Cardiac muscle cell (in vitro differentiated cells and primary cell): ENCODE measurements around the gene PSMA3. TPM values are rescaled to one million over a fixed set of nuclear protein-coding genes. Genes with fewer than 3 reads are reported as not detected.

Experiments
- DNase-seq, 2 donors: peaks; one replicate each; pipeline versions ENCODE4 v3.0.0 to v3.0.0-alpha.2; 2010 to 2017; ENCODE audit warnings: low read depth in 1 of 2, low spot score in 1 of 2
- H3K27ac ChIP-seq: fragments of 200-600 bp; sonication (generic); 2 replicates; pipeline ENCODE4 v1.5.1; 2016
- H3K27me3 ChIP-seq: fragments of 200-600 bp; sonication (generic); 2 replicates; pipeline ENCODE4 v1.6.0; 2016; ENCODE audit warnings: control low read depth
- H3K36me3 ChIP-seq: fragments of 200-600 bp; sonication (generic); 2 replicates; pipeline ENCODE4 v1.5.1; 2016; ENCODE audit warnings: control low read depth
- H3K4me1 ChIP-seq: fragments of 200-600 bp; sonication (generic); 2 replicates; pipeline ENCODE4 v1.8.1; 2017; ENCODE audit warnings: low read depth, mild to moderate bottlenecking, mixed run types
- H3K4me3 ChIP-seq: fragments of 200-600 bp; sonication (generic); 2 replicates; pipeline ENCODE4 v1.5.1; 2016; ENCODE audit warnings: mild to moderate bottlenecking
- H3K9me3 ChIP-seq: fragments of 200-600 bp; sonication (generic); 2 replicates; pipeline ENCODE4 v1.5.1; 2017; ENCODE audit warnings: low read depth, mild to moderate bottlenecking, control low read depth
- polyA plus RNA-seq: library from polyadenylated mRNA; unstranded; fragments of >200 nt; fragmentation: Nextera tagmentation; extraction: Ambion mirVana; gene quantifications from 2 replicates; pipeline ENCODE4 v1.2.1, GENCODE V29; 2016
- total RNA-seq: library from RNA; depleted of rRNA; stranded (reverse); fragments of >200 nt; gene quantifications from 2 replicates; pipeline ENCODE4 v1.2.3, GENCODE V29; 2016
- TF ChIP-seq, protein P1 (sequence below): IDR thresholded peaks from 2 replicates; pipeline ENCODE4 v1.5.1; 2012; ENCODE audit warnings: low read depth, mild to moderate bottlenecking, low read length

PSMA3 gene
- total and polyA plus RNA-seq, 2 experiments from 2014 or later: 74.0 to 279 TPM

- peak in 1 of 2 donors; percentile 5 for DNase-seq
- Histone ChIP-seq H3K4me1 (peaks cover 7% of the 10 kb centered on the region), H3K36me3 (peaks cover 9% of the 10 kb centered on the region), H3K27ac (peak overlapping the region; percentile 96), H3K4me3 (peak overlapping the region; percentile 84), H3K9me3 (no peaks in the 10 kb centered on the region), H3K27me3 (no peaks in the 10 kb centered on the region)
- TF ChIP-seq, protein P1, sequence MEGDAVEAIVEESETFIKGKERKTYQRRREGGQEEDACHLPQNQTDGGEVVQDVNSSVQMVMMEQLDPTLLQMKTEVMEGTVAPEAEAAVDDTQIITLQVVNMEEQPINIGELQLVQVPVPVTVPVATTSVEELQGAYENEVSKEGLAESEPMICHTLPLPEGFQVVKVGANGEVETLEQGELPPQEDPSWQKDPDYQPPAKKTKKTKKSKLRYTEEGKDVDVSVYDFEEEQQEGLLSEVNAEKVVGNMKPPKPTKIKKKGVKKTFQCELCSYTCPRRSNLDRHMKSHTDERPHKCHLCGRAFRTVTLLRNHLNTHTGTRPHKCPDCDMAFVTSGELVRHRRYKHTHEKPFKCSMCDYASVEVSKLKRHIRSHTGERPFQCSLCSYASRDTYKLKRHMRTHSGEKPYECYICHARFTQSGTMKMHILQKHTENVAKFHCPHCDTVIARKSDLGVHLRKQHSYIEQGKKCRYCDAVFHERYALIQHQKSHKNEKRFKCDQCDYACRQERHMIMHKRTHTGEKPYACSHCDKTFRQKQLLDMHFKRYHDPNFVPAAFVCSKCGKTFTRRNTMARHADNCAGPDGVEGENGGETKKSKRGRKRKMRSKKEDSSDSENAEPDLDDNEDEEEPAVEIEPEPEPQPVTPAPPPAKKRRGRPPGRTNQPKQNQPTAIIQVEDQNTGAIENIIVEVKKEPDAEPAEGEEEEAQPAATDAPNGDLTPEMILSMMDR: no peak
Observed at GRCh38 chr14:58200846-58201245, 43.8 kb upstream of the PSMA3 start.

DNA sequence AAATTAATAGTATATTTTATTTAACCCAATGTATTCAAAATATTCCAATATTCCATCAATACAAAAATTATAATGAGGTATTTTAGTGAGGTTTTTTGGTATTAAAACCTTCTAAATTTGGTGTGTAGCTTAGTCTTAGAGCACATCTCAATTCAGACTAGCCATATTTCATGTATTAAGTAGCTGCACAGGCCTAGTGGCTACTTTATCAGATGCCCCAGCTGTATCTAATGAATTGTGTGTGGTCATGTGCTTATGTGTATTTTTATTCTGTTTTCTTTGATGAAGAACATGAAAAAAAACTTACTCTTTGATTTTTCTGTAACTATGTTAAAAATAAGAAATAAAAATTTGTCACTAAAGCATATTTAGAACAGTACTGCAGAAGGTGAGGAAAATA is 31.5 kb upstream of the PSMA3 start:
- no peaks in the 10 kb centered on the region for H3K9me3 ChIP-seq
- H3K27me3 ChIP-seq: no peaks in the 10 kb centered on the region
- TF ChIP-seq, protein P1: no peak
- no peak overlapping the region for H3K27ac ChIP-seq
- H3K4me3 ChIP-seq: no peak overlapping the region
- no peak for DNase-seq
- peaks cover 46% of the 10 kb centered on the region for H3K36me3 ChIP-seq
- H3K4me1 ChIP-seq: no peaks in the 10 kb centered on the region

GRCh38 chr14:58215191-58215914 is 29.3 kb upstream of the PSMA3 start:
- no peak overlapping the region for H3K4me3 ChIP-seq

GRCh38 chr14:58216544-58216943 is 28.1 kb upstream of the PSMA3 start:
- no peaks in the 10 kb centered on the region for H3K9me3 ChIP-seq

More at GRCh38 chr14:58215191-58215914, 29.3 kb upstream of the PSMA3 start:
- H3K9me3 ChIP-seq: no peaks in the 10 kb centered on the region
- H3K4me1 ChIP-seq: no peaks in the 10 kb centered on the region
- no peak overlapping the region for H3K27ac ChIP-seq
- H3K36me3 ChIP-seq: peaks cover 39% of the 10 kb centered on the region
- no peaks in the 10 kb centered on the region for H3K27me3 ChIP-seq
- TF ChIP-seq, protein P1: no peak
- DNase-seq: no peak

DNA sequence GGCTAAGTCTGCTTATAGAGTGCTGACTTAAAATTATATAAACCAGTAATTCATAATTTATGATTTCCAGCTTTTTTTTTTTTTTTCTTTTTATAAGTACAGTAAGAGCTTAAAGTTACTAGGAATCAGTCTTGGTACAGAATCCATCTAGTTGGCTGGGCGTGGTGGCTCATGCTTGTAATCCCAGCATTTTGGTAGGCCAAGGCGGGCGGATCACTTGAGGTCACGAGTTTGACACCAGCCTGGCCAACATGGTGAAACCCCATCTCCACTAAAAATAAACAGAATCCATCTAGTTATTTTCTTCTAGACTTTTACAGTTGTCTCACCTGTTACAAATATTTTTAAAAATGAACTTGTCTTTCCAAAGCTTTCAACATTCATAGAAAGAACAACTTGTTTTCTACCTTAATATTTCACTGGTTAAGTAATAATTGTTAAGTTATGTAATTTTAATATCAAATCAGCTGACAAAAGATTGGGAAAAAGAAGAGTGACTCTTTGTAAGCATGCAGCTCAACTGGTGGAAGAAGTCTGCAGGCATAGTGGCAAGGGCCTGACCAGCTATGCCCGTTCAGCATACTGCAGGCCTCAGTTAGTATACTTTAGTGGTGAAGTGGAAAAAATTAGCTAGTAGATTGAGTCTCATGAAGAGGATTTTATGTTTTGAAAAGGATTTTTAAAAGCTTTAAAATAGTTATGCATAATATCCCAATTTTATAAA is 17.4 kb upstream of the PSMA3 start:
- Histone ChIP-seq H3K27ac (no peak overlapping the region), H3K9me3 (no peaks in the 10 kb centered on the region), H3K4me3 (no peak overlapping the region), H3K36me3 (peaks cover 30% of the 10 kb centered on the region), H3K4me1 (no peaks in the 10 kb centered on the region), H3K27me3 (no peaks in the 10 kb centered on the region)
- TF ChIP-seq, protein P1: no peak
- DNase-seq: no peak

More at GRCh38 chr14:58216544-58216943, 28.1 kb upstream of the PSMA3 start:
- Histone ChIP-seq H3K36me3 (peaks cover 33% of the 10 kb centered on the region), H3K4me1 (no peaks in the 10 kb centered on the region), H3K27ac (no peak overlapping the region), H3K27me3 (no peaks in the 10 kb centered on the region), H3K4me3 (no peak overlapping the region)
- DNase-seq: no peak
- TF ChIP-seq, protein P1: no peak
